GM18868 (cell line): ENCODE measurements around the gene EMP3.

Experiments
- ATAC-seq: cut with Tn5 transposase; IDR thresholded peaks from one replicate; pipeline ENCODE4 v1.9.1; 2021; ENCODE audit warnings: mild to moderate bottlenecking, moderate library complexity; ENCODE audit not compliant: unreplicated experiment

The EMP3 gene

GRCh38 chr19:48342841-48343540, 17.6 kb downstream of the EMP3 start:
- no peak for ATAC-seq

- no peak for ATAC-seq
Observed at GRCh38 chr19:48344892-48345291, 19.5 kb downstream of the EMP3 start.

GRCh38 chr19:48346191-48346590, 20.8 kb downstream of the EMP3 start:
- ATAC-seq, result no peak

GRCh38 chr19:48348045-48348444, 22.7 kb downstream of the EMP3 start:
- no peak for ATAC-seq

GRCh38 chr19:48348737-48349136, 23.4 kb downstream of the EMP3 start:
- no peak for ATAC-seq

- ATAC-seq, result no peak
Observed at GRCh38 chr19:48350856-48351255, 25.5 kb downstream of the EMP3 start.

- no peak for ATAC-seq
Observed at GRCh38 chr19:48351341-48351752, 26.0 kb downstream of the EMP3 start.

GRCh38 chr19:48353677-48354076, 28.3 kb downstream of the EMP3 start:
- ATAC-seq, result no peak

GRCh38 chr19:48354332-48354992, 29.1 kb downstream of the EMP3 start:
- ATAC-seq, result no peak

- ATAC-seq, result no peak
Observed at GRCh38 chr19:48355365-48355954, 30.1 kb downstream of the EMP3 start.

- no peak for ATAC-seq
Observed at GRCh38 chr19:48359123-48359522, 33.8 kb downstream of the EMP3 start.

GRCh38 chr19:48361912-48362311, 36.6 kb downstream of the EMP3 start:
- no peak for ATAC-seq

GRCh38 chr19:48362716-48363499, 37.6 kb downstream of the EMP3 start:
- ATAC-seq, result peak; percentile 52

- ATAC-seq, result peak; percentile 7
Observed at GRCh38 chr19:48363500-48363809, 38.1 kb downstream of the EMP3 start.

- peak; percentile 84 for ATAC-seq
Observed at GRCh38 chr19:48363810-48364597, 38.7 kb downstream of the EMP3 start, which contains the start of the genes SYNGR4 and TMEM143. TSS of gene SYNGR4 (plus strand) at chr19:48364367. CDS start at chr19:48365843, 1,476 bp downstream. TSS of gene TMEM143 (minus strand) at chr19:48363940. CDS start at chr19:48363920, 20 bp downstream.

- ATAC-seq, result no peak
Observed at GRCh38 chr19:48364598-48365348, 39.4 kb downstream of the EMP3 start.

GRCh38 chr19:48365602-48366001, 40.2 kb downstream of the EMP3 start:
- ATAC-seq, result no peak

GRCh38 chr19:48367855-48368254, 42.5 kb downstream of the EMP3 start:
- no peak for ATAC-seq

- ATAC-seq, result no peak
Observed at GRCh38 chr19:48368936-48369335, 43.6 kb downstream of the EMP3 start.

- no peak for ATAC-seq
Observed at GRCh38 chr19:48370955-48371354, 45.6 kb downstream of the EMP3 start.
